IPS DF 4.7 (cell line): ENCODE results near the gene PHTF1.

ENCODE experiments used
- DNase-seq: peaks from one replicate; pipeline ENCODE4 v3.0.0-alpha.2; 2013; ENCODE audit warnings: low spot score; ENCODE audit errors: extremely low read depth

The PHTF1 gene

DNA sequence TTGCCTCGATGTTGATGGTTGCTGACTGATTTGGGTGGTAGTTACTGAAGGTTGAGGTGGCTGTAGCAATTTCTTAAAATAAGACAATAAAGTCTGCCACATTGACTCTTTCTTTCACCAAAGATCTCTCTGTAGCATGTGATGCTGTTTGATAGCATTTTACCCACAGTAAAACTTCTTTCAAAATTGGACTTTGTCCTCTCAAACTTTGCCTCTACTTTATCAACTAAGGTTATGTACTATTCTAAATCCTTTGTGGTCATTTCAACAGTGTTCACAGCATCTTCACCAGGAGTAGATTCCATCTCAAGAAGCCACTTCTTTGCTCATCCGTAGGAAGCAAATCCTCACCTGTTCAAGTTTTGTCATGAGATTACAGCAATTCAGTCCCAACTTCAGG lies 93.2 kb downstream of the PHTF1 start:
- no peak for DNase-seq

DNA sequence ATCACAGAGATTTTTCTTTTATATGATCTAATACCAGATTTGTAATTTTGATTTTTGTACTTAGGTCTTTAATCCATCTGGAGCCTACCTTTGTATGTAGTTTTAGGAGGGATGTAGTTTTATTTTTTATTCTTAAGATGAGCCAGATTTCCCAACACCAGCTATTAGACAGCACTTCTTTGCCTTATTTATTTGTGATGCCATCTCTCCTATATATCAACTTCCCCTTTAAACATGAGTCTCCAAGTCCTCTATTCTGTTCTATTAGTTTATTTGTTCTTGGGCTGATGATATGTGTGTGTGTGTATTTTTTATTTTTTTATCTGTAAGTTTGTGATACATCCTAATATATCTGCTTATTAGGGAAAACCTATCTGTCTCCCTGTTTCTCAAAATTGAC lies 94.2 kb downstream of the PHTF1 start:
- DNase-seq = no peak

DNA sequence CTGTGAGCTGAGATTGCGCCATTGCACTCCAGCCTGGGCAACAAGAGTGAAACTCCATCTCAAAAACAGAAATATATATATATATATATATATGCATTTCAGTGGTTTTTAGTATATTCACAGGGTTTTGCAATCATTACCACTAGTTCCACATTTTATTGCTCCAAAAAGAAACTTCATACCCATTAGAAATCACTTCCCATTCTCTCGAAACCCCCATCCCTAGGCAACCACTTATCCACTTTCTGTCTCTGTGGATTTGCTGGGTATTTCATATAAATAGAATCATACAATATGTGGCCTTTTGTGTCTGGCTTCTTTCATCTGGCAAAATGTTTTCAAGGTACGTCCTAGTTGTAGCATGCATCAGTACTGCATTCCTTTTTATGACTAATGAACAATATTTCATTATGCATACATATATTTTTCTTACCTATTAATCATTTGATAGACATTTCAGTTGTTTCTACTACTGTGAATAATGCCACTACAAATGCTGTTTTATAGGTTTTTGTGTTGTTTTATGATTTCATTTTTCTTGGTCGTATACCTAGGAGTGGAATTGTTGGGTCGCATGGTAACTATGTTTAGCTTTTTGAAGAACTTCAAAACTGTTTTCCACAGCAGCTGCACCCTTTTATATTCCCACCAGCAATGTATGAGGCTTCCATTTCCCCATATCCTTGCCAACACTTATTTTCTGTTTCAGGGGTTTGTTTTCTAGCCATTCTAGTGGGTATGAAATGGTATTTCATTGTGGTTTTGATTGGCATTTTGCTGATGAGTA lies 95.9 kb downstream of the PHTF1 start:
- DNase-seq = no peak

DNA sequence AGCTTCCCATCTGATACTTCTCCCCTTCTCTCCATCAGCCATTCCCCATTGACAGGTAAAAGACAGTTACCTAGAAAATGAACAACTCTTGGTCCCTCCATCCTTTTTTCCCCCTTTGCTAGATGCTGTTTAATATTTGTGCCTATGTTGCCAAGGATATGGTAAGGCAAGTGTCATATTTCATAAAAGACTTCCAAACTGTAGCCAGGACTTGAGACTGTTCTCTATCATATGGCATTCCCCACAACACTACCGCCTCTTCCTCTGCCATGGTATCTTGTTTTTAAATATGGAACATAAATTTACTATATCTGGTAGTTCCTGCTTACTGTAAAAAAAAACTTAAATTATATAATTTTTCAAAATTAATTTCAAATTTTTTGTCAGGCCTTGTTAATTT lies 97.2 kb downstream of the PHTF1 start:
- DNase-seq = no peak

DNA sequence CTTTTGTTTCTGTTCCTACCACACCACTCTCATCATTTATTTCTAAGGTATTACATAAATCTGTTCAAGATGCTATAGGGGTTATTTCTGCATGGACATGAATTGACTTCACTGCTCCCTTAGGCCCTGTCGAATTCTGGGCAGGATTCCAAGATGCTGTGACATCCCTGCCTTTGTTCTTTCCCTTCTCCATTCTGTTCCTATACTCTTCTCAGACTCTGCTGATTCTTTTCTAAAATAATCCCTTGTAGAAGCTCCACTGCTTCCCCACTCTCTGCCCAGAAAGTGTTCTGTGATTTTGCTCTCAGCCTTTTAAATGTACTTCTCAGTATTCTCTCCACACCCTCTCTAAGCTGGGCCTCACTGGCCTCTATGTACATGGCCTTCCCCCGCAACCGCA lies 99.2 kb downstream of the PHTF1 start:
- DNase-seq = no peak

DNA sequence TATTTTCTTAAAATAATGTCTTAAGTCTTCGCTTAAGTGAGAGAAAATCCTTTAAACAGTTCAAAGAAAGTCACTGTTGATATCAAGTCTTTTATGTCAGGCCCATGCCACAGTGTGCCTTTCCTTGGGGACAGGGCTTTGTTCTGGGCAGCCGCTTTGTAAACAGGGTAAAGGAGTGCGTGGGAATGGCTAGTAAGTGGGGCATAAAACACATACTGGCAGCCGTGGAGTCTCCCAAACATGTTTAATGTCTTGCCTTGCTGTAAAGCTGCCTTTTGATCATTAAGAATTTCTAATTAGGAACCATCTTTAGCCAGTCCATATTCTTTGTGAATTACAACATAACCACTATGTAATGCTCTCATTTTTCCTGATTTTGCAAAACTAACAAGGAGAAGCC lies 99.7 kb downstream of the PHTF1 start:
- DNase-seq = no peak

DNA sequence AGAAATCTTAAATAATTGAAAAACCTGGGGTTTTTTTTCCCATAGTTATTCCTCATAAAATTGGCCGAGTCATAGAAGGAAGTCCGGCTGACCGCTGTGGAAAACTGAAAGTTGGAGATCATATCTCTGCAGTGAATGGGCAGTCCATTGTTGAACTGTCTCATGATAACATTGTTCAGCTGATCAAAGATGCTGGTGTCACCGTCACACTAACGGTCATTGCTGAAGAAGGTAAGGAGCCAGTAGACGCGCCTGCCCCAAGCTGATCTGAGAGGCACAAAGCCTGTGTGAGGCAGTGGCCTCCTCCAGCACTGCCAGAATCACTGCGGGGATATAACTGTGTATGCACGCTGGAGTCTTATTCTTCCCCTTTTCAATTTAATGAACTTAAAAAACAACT lies 100.3 kb downstream of the PHTF1 start:
- DNase-seq = no peak

DNA sequence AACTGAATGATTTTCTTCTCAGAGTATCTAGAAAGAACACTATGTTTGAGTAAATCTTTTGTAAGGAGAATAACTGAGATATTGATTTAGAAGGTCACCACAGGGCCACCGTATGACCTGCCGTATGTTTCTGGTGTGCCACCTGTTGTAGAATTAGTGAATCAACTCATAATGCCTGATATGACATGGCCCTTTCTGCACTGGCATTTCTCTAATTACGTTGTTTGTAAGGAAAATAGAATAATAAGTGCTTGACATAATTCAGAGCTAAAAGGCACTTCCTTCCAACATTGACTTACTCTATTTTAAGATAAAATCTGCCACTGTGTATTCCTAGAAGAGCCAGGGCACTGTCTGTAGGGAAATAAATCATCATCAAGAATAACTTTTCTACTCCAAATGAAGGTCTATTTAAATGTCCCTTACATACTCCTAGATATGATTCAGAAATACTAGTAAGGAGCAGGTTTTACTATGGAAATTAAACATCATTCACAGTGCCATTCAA lies 101.7 kb downstream of the PHTF1 start:
- DNase-seq = no peak

DNA sequence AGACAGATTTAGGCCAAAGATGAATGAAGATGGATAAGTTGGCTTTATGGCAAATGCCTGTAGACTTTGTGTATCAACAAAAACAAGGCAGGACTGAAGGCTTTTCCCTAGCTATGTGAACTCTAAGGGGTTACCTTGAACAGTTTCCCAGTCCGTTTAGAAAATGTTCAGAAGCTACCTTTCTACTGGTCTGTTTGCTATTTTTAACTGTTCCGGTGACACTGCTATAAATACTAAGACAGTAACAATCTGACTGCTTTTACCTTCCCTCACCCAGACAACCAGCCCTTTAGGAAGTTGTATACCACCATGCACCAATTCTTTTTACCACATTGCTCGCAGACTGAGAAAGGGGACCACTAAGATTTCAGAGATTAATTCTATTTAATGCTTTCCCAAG lies 102.2 kb downstream of the PHTF1 start:
- DNase-seq = no peak

DNA sequence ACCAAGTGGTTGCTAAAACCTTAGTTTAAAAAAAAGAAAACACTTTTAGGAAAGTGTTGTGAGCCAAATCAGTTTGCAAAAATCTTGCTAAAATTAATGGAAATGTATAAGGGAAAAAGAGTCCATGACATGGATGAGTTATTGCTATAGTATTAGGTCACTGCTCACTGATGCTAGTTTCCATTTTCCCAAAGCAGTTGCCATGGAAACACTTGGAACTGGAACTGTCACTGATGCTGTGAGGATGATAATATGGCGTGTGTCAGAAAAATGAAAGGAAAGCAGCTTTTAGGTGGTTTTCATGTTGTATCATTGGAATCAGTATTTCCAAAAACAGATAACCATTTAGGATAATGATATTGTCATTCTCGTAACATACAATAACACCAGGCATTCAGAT lies 104.4 kb downstream of the PHTF1 start:
- no peak for DNase-seq

DNA sequence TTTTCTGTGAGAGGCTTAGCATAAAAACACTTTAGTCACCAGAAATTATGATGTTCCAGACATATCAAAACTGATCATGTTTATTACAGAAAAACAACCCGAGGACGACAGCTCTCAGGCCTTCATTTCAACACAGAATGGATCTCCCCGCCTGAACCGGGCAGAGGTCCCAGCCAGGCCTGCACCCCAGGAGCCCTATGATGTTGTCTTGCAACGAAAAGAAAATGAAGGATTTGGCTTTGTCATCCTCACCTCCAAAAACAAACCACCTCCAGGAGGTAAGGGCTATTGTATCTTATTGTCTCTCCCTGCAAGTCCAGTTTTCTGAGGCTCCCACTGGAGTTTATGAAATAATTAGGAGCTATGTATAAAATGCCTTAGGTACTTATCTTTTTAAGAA lies 105.5 kb downstream of the PHTF1 start:
- no peak for DNase-seq

DNA sequence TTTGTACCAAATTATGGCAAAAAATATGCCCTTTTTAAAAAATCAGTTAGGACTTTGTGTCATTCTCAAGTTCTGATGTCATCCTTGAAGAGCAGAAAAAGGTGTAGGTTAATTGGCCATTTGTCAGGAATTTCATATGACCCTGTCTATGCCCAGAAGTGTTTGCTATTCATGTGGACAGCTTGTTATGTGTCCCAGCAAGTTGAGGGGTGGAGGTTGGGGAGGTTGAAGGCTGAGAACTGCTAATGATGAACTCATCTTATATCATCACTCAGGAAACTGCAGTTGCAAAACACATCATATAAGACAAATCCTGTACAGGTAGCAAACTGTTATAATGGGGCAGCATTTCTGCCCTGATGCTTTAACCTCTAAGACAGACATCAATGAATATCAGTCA lies 106.5 kb downstream of the PHTF1 start:
- DNase-seq = no peak

DNA sequence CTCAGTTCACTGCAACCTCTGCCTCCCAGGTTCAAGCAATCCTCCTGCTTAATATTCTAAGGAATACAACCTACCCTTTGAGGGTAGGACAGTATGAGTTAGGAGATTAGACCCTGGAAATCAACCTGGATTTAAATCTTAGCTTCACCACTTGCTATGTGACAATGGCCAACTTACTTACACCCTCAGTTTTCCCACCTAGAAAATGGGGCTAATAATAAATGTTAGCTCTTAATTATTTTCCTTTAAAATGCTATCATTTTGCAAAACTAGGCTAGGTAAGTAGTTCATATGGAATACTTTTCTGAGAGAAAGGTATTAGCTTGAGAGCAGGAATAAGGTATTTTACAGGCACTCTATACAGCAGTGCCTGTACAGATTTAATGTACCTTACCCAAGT lies 110.8 kb downstream of the PHTF1 start:
- no peak for DNase-seq

DNA sequence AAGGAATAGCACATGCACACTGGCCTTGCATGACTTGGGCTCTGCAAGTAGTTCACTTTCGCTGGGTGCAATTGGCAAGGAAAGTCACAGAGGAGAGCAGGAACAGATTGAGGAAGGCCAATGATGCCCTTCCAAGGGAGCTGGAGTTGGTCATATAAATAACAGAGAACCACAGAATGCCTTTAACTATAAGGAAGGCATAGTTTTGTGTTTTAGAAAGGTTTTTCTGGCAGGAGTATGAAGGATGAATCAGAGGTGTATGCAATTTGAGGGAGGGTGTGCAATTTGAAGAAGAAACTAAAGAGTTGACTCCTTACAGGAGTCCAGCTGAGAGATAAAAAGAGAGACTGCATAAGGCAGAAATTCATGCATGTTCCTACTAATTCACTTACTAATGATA lies 112.1 kb downstream of the PHTF1 start:
- no peak for DNase-seq
